ENCODE measurements around the gene SEM1.

- TF ChIP-seq, protein P1, sequence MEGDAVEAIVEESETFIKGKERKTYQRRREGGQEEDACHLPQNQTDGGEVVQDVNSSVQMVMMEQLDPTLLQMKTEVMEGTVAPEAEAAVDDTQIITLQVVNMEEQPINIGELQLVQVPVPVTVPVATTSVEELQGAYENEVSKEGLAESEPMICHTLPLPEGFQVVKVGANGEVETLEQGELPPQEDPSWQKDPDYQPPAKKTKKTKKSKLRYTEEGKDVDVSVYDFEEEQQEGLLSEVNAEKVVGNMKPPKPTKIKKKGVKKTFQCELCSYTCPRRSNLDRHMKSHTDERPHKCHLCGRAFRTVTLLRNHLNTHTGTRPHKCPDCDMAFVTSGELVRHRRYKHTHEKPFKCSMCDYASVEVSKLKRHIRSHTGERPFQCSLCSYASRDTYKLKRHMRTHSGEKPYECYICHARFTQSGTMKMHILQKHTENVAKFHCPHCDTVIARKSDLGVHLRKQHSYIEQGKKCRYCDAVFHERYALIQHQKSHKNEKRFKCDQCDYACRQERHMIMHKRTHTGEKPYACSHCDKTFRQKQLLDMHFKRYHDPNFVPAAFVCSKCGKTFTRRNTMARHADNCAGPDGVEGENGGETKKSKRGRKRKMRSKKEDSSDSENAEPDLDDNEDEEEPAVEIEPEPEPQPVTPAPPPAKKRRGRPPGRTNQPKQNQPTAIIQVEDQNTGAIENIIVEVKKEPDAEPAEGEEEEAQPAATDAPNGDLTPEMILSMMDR (IDR thresholded peaks at IDR 0.05 in 4 of 5, conservative IDR thresholded peaks at IDR 0.05 in 1 of 5): no peak
- no peak for TF ChIP-seq POLR2A (IDR thresholded peaks at IDR 0.05)
These were observed 32.7 kb downstream of the SEM1 start for GRCh38 chr7:96676919-96677318.
